ENCODE data around the gene LPCAT2. TPM values are rescaled to one million over a fixed set of nuclear protein-coding genes. Genes with fewer than 3 reads are reported as not detected.
"Not testable (repeated sequence)": the region's sequence is repeated elsewhere in the genome, so short reads cannot be mapped to it uniquely, and the experiment has no call there.

Gene LPCAT2
- polyA plus RNA-seq, 1 donor: 20.9 TPM

GRCh38 chr16:55613613-55614335 is 104.9 kb downstream of the LPCAT2 start:
- no peak for DNase-seq

DNA sequence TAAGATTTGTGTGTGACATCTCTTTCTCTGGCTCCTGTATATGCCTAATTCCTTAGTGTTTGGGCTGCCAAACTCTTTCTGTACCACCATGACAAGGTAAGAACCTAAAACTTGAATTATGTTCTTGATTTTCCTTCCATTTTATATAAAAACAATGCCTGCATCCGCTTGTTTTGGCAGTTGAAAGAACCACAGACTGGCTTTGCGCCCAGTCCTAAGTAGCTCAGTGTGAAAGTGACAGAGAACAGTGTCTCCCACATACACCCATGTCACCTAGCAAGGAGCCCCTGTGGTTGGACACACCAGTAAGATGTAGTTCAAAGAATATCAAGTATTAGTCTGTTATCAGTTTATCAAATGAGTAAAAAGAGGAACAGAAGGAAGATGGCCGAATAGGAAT is 106.2 kb downstream of the LPCAT2 start:
- DNase-seq: no peak

DNA sequence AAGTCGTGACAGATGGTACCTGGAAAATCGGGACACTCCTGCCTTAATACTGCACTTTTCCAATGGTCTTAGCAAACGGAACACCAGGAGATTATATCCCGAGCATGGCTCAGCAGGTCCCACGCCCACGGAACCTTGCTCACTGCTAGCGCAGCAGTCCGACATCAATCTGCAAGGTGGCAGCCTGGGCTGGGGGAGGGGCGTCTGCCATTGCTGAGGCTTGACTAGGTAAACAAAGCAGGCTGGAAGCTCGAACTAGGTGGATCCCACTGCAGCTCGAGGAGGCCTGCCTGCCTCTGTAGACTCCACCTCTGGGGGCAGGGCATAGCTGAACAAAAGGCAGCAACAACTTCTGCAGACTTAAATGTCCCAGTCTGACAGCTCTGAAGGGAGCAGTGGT is 106.8 kb downstream of the LPCAT2 start:
- DNase-seq: not testable (repeated sequence)

DNA sequence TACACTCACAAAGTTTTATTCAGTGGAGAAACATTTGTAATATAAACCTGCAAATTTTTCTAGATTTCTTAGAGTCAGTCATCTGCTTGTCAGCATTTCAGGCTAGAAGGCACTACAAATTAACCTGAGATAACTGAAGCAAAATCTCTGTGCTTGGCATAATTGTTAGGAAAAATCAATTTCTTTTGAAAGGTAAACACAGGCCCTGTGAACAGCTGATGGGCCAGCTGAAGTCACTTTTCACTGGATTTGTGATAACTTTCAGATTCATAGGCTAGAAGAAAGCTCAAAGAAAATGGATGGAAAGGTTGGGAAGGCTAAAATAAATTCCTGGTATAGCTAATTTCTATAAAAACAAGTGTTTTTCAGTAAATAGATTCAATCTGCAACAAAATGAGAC is 112.9 kb downstream of the LPCAT2 start:
- DNase-seq: no peak

GRCh38 chr16:55622272-55622671 is 113.4 kb downstream of the LPCAT2 start:
- no peak for DNase-seq

- no peak for DNase-seq
These were observed 114.2 kb downstream of the LPCAT2 start for GRCh38 chr16:55622930-55623561.

DNA sequence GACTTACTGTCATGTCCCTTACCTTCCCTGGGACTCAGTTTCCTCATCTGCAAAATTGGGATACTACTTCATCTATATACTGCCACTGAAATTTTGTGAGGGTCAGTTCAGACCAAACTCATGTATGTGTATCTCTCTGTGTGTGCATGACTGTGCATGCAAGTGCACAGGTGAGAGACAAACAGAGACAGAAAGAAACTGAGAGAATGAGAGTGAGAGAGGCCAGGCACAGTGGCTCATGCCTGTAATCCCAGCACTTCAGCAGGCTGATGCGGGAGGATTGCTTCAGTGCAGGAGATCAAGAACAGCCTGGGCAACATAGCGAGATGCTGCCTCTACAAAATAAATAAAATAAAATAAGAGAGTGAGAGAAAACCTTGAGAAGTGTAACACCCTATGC is 114.8 kb downstream of the LPCAT2 start:
- no peak for DNase-seq

- no peak for DNase-seq
These were observed 115.8 kb downstream of the LPCAT2 start for GRCh38 chr16:55624696-55625095.

DNA sequence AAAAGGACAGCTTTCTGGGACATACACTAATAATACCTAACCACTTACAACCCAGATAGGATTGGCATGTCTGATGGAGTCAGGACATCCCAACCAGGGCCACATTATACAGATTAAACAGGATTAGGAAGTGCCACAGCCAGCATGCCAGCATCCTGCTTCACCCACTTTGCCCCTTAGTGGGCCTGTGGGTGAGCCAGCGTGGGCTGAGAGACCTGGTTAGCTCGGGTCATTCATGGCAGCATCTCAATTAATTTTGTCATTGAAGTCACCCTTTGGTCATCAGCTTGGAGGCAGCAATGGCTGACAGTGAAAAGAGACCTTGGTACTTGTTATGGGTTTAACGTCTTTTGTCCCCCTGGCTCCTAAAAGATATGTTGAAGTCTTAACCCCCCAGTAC is 117.0 kb downstream of the LPCAT2 start:
- no peak for DNase-seq

- no peak for DNase-seq
These were observed 119.6 kb downstream of the LPCAT2 start for GRCh38 chr16:55628306-55628968.

DNA sequence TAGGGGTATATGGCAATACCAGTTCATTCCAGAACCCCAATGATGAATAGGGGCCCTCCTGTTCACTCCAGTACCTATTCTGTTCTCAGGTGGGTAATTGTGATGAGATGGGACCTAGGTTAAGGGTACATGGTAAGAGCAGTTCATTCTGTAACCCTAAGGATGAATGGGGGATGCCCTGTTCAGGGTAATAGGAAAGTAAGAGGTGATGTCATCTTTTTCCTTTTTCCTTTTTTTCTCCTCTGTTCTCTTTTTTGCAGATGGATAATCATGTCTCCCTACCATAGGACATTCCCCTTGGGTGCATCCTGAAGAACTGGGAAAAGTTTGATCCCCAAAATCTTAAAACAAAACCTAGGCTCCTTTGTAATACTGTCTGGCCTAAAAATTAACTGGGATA is 121.9 kb downstream of the LPCAT2 start:
- DNase-seq: no peak

DNA sequence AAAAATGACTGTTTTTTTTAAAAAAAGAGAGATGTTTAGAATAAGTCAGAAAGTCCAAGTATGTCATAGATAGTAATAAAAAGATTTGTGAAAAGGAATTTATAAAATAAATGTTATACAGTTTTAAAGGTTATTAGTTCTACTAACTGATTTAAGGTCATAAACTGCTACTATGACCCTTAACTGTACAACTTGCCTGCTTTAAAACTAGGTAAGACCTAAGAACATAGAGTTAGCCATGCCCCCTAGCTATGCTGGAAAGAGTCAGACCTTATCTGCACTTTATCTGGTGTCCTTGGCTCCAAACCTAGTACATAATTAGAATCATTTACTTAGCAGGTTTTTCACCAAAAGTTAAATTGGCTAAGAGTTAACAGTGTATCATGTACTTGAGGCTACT is 123.4 kb downstream of the LPCAT2 start:
- no peak for DNase-seq

DNA sequence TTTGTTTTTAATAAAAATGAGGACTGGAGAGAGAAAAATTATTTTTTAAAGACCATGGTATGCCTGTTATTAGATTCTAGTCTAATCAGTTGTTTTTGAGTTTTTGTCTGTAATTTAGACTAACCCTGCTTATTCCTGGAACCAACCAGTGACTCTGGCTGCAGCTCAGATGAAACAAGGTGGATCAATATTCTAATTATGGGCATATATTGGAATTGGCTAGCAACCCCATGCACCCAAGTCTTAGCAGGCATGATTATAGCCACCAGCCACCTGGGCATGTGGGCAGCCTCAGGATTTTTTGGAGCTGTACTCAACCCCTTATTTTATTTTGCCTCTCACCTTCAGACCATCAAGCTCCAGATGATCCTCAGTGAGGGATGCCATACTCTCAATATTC is 125.3 kb downstream of the LPCAT2 start:
- DNase-seq: no peak

Other genes with a start within 250 kb of the LPCAT2 start
- 0.18 TPM for gene IRX6, start 184.9 kb upstream of the LPCAT2 start, polyA plus RNA-seq (ENCODE audit: insufficient read length)
- 404 TPM for gene MMP2, start 29.9 kb upstream of the LPCAT2 start, polyA plus RNA-seq (ENCODE audit: insufficient read length)
- 0.39 TPM for gene CAPNS2, start 57.6 kb downstream of the LPCAT2 start, polyA plus RNA-seq (ENCODE audit: insufficient read length)
- 1.7 TPM for gene SLC6A2, start 146.9 kb downstream of the LPCAT2 start, polyA plus RNA-seq (ENCODE audit: insufficient read length)